ENCODE measurements around the gene SSBP1.
A peak's percentile ranks its signal among the peaks of the same experiment; 100 is the strongest.
"Not testable (repeated sequence)": the region's sequence is repeated elsewhere in the genome, so short reads cannot be mapped to it uniquely, and the experiment has no call there.

Gene SSBP1

GRCh38 chr7:141737836-141738591 is at the start of gene SSBP1:
TSS of gene SSBP1 (plus strand) at chr7:141738358. CDS start at chr7:141739167, 809 bp downstream.
- DNase-seq (ENCODE audit: low read depth in 2 of 2): peak; percentile 86 to 90

- DNase-seq (ENCODE audit: low read depth in 2 of 2): not testable (repeated sequence)
Observed at GRCh38 chr7:141689072-141689825, 48.9 kb upstream of the SSBP1 start.

GRCh38 chr7:141691540-141691939 is 46.6 kb upstream of the SSBP1 start:
- no peak for DNase-seq (ENCODE audit: low read depth in 2 of 2)

- DNase-seq (ENCODE audit: low read depth in 2 of 2): no peak
Observed at GRCh38 chr7:141691961-141692360, 46.2 kb upstream of the SSBP1 start.

- no peak for DNase-seq (ENCODE audit: low read depth in 2 of 2)
Observed at GRCh38 chr7:141693082-141693481, 45.1 kb upstream of the SSBP1 start.

- DNase-seq (ENCODE audit: low read depth in 2 of 2): no peak
Observed at GRCh38 chr7:141695803-141696289, 42.3 kb upstream of the SSBP1 start.

- DNase-seq (ENCODE audit: low read depth in 2 of 2): no peak
Observed at GRCh38 chr7:141696348-141696747, 41.8 kb upstream of the SSBP1 start.

- peak in 1 of 2 experiments; percentile 4 for DNase-seq (ENCODE audit: low read depth in 2 of 2)
Observed at GRCh38 chr7:141697211-141697871, 40.8 kb upstream of the SSBP1 start.

GRCh38 chr7:141698247-141699015 is 39.7 kb upstream of the SSBP1 start:
- DNase-seq (ENCODE audit: low read depth in 2 of 2): no peak

- DNase-seq (ENCODE audit: low read depth in 2 of 2): no peak
Observed at GRCh38 chr7:141699860-141700259, 38.3 kb upstream of the SSBP1 start.

GRCh38 chr7:141700296-141700847 is 37.8 kb upstream of the SSBP1 start:
- DNase-seq (ENCODE audit: low read depth in 2 of 2): no peak

GRCh38 chr7:141700848-141701371 is 37.2 kb upstream of the SSBP1 start:
- no peak for DNase-seq (ENCODE audit: low read depth in 2 of 2)

- no peak for DNase-seq (ENCODE audit: low read depth in 2 of 2)
Observed at GRCh38 chr7:141701489-141702046, 36.6 kb upstream of the SSBP1 start.

- DNase-seq (ENCODE audit: low read depth in 2 of 2): no peak
Observed at GRCh38 chr7:141702047-141702567, 36.1 kb upstream of the SSBP1 start, which contains the start of gene DENND11. TSS of gene DENND11 (minus strand) at chr7:141702166. CDS start at chr7:141702153, 13 bp downstream.

GRCh38 chr7:141702892-141703291 is 35.3 kb upstream of the SSBP1 start:
- no peak for DNase-seq (ENCODE audit: low read depth in 2 of 2)

GRCh38 chr7:141704112-141704511 is 34.0 kb upstream of the SSBP1 start:
- no peak for DNase-seq (ENCODE audit: low read depth in 2 of 2)

- DNase-seq (ENCODE audit: low read depth in 2 of 2): no peak
Observed at GRCh38 chr7:141704741-141705140, 33.4 kb upstream of the SSBP1 start.

- no peak for DNase-seq (ENCODE audit: low read depth in 2 of 2)
Observed at GRCh38 chr7:141706239-141707064, 31.7 kb upstream of the SSBP1 start.

- DNase-seq (ENCODE audit: low read depth in 2 of 2): no peak
Observed at GRCh38 chr7:141708351-141708750, 29.8 kb upstream of the SSBP1 start, which contains the start of gene WEE2. TSS of gene WEE2 (plus strand) at chr7:141708353. CDS start at chr7:141708759, 406 bp downstream.

Data from fibroblast of skin of left biceps (primary cell).